Choroid plexus epithelial cell (primary cell): Measurements from ENCODE around the gene TBC1D22B.

Experiments used
- DNase-seq: peaks from one replicate; pipeline ENCODE4 v3.0.0-alpha.2; 2010; ENCODE audit warnings: low read depth
- H3K4me3 ChIP-seq: 2 replicates; pipeline ENCODE4 v1.5.1; 2011; ENCODE audit warnings: low read depth, mild to moderate bottlenecking, control low read depth, low read length, moderate library complexity
- TF ChIP-seq, protein P1 (sequence below): conservative IDR thresholded peaks from 2 replicates; pipeline ENCODE4 v1.5.1; 2011; ENCODE audit warnings: low read depth, mild to moderate bottlenecking, control low read depth, inconsistent platforms, low read length, moderate library complexity

TBC1D22B gene

DNA sequence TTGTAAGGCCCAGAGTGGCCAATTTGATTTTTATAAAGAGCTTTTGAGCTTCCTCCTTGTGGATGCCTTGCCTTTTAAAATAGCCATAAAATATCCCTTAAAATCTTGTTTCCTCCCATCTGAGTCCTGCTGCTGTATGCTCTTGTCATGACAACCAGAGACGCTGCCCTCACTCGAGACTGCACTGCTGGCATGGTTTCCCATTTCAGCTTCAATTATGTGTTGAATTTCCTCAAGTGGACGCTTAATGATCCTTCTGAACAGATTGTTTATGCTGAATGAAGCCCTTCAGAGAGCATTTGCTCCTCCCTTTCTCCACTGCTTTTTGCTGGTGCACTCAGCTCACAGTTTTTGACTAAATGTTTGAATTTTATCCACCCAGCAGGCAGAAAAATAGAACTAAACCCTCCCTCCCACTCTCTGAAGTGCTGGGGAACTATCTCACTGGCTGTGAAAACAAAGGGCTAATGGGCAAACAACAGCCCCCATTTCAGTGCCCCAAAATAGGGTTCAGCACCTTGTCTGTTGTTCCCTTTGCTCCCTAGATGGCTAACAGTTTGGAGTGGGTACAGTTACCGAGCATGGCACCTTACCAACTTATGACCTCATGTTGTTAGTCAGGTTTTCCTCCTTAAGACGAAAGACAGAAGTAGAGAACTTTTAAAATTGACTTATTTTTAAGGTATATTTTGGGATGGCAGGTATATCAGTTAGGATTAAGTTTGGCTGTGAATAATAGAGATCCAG, 50.7 kb downstream of the TBC1D22B start:
- DNase-seq: peak; percentile 33
- no peak overlapping the region for H3K4me3 ChIP-seq
- TF ChIP-seq, protein P1, sequence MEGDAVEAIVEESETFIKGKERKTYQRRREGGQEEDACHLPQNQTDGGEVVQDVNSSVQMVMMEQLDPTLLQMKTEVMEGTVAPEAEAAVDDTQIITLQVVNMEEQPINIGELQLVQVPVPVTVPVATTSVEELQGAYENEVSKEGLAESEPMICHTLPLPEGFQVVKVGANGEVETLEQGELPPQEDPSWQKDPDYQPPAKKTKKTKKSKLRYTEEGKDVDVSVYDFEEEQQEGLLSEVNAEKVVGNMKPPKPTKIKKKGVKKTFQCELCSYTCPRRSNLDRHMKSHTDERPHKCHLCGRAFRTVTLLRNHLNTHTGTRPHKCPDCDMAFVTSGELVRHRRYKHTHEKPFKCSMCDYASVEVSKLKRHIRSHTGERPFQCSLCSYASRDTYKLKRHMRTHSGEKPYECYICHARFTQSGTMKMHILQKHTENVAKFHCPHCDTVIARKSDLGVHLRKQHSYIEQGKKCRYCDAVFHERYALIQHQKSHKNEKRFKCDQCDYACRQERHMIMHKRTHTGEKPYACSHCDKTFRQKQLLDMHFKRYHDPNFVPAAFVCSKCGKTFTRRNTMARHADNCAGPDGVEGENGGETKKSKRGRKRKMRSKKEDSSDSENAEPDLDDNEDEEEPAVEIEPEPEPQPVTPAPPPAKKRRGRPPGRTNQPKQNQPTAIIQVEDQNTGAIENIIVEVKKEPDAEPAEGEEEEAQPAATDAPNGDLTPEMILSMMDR: no peak

DNA sequence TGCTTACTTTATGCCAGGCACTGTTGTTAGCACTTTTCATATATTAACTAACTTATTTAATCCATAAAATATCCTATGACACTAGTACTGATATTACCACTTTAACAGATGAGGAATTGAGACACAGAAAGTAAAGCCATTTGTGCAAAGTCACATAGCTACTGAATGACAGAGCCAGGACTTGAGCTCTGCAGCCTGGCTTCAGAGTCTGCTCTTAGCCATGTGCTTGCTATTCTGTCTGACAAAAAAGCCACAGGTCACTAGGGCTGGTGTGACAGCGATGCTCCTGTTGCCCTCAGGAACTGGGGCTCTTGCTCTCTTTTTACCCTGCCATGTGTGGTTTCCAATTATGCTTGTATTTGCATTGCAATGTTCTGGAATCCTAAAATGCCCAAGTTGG, 51.5 kb downstream of the TBC1D22B start:
- TF ChIP-seq, protein P1: no peak
- H3K4me3 ChIP-seq: no peak overlapping the region
- DNase-seq: no peak

DNA sequence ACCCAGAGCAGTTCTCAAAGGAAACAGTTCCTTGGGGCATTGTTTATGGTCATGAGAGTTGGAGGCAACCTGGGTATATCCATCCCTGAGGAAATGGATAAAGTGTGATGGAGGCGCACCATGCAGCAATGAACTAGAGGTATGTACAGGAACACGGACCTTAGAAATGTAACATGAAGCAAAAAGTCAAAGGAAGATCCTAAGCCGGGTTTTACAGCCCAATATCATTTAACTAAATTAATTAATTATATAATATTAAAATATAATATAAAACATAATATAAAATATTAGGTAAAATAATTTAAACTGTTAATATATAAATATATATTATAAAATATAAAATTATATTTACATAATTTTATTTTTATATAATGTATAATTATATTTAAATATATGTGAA, 52.1 kb downstream of the TBC1D22B start:
- DNase-seq: no peak
- TF ChIP-seq, protein P1: no peak
- no peak overlapping the region for H3K4me3 ChIP-seq

DNA sequence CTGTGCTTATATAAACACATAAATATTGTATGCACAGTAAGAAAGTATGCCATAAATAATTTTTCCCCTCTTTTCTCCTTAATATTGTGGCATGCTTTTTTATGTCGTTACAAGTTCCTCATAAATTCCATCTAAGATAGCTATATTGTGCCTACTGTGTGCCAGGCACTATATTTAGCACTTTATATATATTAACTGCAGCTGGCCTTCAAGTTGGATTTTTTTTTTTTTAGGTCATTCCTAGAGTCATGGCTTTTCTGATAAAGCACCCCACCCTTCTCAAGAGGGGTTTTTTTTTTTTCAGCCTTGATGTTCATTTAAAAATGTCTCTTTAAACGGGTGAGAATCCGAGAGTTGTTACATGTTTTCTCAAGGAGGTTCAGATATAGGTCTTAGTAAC, 53.4 kb downstream of the TBC1D22B start:
- TF ChIP-seq, protein P1: no peak
- H3K4me3 ChIP-seq: no peak overlapping the region
- no peak for DNase-seq

DNA sequence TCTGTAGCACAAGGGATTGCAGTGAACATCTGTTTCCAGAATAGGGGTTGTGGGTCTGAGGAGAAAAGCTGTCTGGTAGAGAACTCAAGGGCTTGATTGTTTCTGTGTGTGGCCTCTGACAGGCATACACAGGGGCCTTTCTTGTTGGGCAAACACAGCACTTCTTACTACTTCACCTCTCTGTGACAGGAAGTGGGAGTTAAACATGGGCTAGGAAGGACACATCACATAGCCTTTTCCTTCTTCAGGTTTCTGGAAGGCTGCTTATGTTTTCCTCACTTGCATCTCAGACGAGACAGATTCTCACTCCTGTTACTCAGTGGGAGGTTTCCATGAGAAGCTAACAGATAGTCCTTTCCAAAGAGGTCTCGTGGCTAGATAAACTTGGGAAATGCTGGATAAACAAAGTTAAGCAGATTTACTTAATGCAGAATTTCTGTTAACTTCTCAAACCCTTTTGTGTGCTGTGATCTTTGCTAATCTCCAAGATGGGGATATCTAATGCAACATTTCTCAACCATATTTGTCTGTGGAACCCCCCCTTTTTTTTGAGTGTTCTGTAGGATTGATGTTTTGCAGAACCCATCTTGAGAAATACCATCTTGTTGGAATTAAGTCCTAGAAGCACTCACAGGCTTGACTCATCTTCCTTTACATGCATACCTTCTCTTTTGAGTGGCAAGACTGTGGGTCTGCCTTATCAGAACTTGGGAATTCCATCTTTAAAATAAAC, 54.3 kb downstream of the TBC1D22B start:
- DNase-seq: peak; percentile 58
- H3K4me3 ChIP-seq: no peak overlapping the region
- TF ChIP-seq, protein P1: no peak

DNA sequence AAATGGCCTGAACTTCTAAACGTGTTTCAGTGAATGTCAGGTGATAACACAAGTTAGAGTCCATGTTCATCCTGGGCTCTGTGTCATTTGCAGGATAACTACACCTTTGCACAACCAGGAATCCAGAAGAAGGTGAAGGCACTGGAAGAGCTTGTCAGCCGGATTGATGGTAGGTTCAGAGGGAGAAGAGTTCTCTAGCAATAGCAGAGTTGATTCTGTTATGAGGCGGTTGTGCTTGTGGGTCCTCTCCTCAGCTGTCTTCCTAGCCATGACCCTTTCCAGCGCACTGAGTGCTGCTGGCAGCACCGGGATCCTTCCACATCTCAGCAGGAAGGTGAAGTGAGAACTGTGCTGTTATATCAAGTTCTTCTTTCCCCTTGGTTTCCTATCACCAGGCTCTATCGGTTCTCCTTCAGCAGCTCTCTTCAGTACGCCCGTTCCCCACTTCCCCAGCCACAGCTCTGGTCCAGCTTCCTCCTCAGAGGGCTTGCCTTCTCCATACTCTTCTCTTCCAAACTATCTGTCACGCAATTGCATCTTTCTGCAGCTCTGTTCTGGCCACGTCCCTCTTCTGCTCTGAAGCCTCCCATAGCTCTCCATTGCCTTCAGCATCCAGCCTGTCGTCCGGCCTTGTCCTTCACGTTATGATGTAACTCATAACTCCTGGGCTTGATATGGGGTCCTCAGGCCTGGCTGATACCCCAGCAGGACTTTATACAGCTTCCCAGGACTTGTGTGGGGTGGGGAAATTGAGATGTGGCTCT, 56.3 kb downstream of the TBC1D22B start:
- H3K4me3 ChIP-seq: no peak overlapping the region
- TF ChIP-seq, protein P1: no peak
- no peak for DNase-seq
